Parietal lobe (tissue), 1 donor: ENCODE results near the gene CDK5RAP2. TPM values are rescaled to one million over a fixed set of nuclear protein-coding genes. Genes with fewer than 3 reads are reported as not detected.

ENCODE experiments used
- total RNA-seq: library from RNA; depleted of rRNA; stranded (reverse); fragments of >200 nt; gene quantifications from one replicate; pipeline ENCODE4 v1.2.3, GENCODE V29; 2014

Gene CDK5RAP2
- 67.6 TPM for total RNA-seq

GRCh38 chr9:120580051-120580896 lies at the start of gene CDK5RAP2:
Gene CDK5RAP2 (minus strand): TSS chr9:120580167. CDS start chr9:120579978, 189 bp downstream.

Other genes starting within 250 kb of the CDK5RAP2 start
- 61.3 TPM for gene MEGF9, start 134.3 kb upstream of the CDK5RAP2 start, total RNA-seq
- 61.7 TPM for gene FBXW2, start 213.2 kb upstream of the CDK5RAP2 start, total RNA-seq